Subcutaneous abdominal adipose tissue (tissue), 5 donors: Measurements from ENCODE around the gene MAML2.

ENCODE experiments used
- H3K27ac ChIP-seq: one replicate; pipeline ENCODE4 v1.7.0; 2013; ENCODE audit warnings: low read depth, mild to moderate bottlenecking, inconsistent platforms, low read length, moderate library complexity
- H3K27me3 ChIP-seq, 5 donors: one replicate each; pipeline ENCODE4 v1.7.0; 2013; ENCODE audit warnings: low read length in 5 of 5, inconsistent platforms in 1 of 5; ENCODE audit not compliant: control insufficient read depth in 5 of 5, insufficient read depth in 4 of 5
- H3K36me3 ChIP-seq, 5 donors: one replicate each; pipeline ENCODE4 v1.7.0; 2013; ENCODE audit warnings: low read length in 5 of 5; ENCODE audit not compliant: control insufficient read depth in 5 of 5, insufficient read depth in 5 of 5
- H3K4me1 ChIP-seq, 5 donors: one replicate each; pipeline ENCODE4 v1.7.0; 2013; ENCODE audit warnings: low read length in 5 of 5, mild to moderate bottlenecking in 3 of 5, moderate library complexity in 1 of 5; ENCODE audit not compliant: control insufficient read depth in 5 of 5, insufficient read depth in 5 of 5
- H3K4me3 ChIP-seq, 5 donors: one replicate each; pipeline ENCODE4 v1.7.0; 2013; ENCODE audit warnings: low read length in 5 of 5, low read depth in 1 of 5
- H3K9ac ChIP-seq, 5 donors: one replicate each; pipeline ENCODE4 v1.7.0; 2013; ENCODE audit warnings: low read length in 5 of 5, mild to moderate bottlenecking in 4 of 5, moderate library complexity in 3 of 5
- H3K9me3 ChIP-seq, 5 donors: one replicate each; pipeline ENCODE4 v1.7.0; 2013; ENCODE audit warnings: low read length in 5 of 5; ENCODE audit not compliant: control insufficient read depth in 5 of 5
- donor health status: healthy.
- donor health status: healthy.
- donor health status: healthy.
- donor health status: healthy.
- donor health status: healthy.

The MAML2 gene

DNA sequence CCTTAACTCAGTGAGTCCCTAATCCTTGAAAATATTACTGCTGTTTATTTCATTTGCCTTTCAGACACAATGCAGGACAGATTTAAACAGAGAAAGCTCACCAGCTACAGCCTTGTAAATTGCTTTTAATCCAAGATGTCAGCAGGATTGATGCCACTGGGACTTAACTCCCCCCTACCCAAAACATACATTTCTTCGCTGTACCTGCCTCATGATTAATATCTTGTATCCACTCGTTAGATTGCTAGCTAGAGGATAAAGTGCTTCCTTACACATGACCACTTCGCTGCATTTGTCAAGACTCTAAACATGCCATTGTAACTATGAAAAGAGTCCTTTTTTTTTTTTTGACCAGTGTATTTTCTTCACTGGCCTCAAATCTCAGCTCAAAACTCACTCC is 236.3 kb downstream of the MAML2 start:
- no peaks in the 10 kb centered on the region for H3K27me3 ChIP-seq
- H3K9ac ChIP-seq, result no peak overlapping the region
- H3K4me1 ChIP-seq, result peaks cover 0 to 18% (median 11%) of the 10 kb centered on the region in 5 donors
- no peak overlapping the region for H3K4me3 ChIP-seq
- H3K27ac ChIP-seq, result no peak overlapping the region
- no peaks in the 10 kb centered on the region for H3K9me3 ChIP-seq
- H3K36me3 ChIP-seq, result peaks cover 0 to 2% (median 0%) of the 10 kb centered on the region in 5 donors

DNA sequence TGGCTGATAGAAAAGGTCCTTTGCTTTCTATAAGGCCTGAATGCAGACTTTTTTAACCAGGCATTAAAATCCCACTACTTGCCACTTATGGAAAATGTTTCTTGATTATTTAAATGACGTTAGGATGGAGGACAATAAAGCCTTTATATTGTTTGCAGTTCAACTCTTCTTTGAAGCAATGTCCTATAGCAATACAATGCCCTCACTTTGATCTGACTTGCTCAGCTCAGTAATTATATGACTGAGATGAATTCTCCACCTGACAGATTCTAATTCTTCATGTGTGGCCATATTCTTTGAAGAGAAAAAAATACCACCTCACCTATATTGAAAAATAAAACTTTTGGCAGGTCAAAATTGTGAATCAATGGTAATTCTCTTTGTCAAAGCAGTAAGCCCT is 237.1 kb downstream of the MAML2 start:
- no peak overlapping the region for H3K4me3 ChIP-seq
- H3K27ac ChIP-seq, result no peak overlapping the region
- no peaks in the 10 kb centered on the region for H3K27me3 ChIP-seq
- H3K9ac ChIP-seq, result no peak overlapping the region
- H3K4me1 ChIP-seq, result peaks cover 0 to 18% (median 11%) of the 10 kb centered on the region in 5 donors
- no peaks in the 10 kb centered on the region for H3K9me3 ChIP-seq
- H3K36me3 ChIP-seq, result peaks cover 0 to 2% (median 0%) of the 10 kb centered on the region in 5 donors

DNA sequence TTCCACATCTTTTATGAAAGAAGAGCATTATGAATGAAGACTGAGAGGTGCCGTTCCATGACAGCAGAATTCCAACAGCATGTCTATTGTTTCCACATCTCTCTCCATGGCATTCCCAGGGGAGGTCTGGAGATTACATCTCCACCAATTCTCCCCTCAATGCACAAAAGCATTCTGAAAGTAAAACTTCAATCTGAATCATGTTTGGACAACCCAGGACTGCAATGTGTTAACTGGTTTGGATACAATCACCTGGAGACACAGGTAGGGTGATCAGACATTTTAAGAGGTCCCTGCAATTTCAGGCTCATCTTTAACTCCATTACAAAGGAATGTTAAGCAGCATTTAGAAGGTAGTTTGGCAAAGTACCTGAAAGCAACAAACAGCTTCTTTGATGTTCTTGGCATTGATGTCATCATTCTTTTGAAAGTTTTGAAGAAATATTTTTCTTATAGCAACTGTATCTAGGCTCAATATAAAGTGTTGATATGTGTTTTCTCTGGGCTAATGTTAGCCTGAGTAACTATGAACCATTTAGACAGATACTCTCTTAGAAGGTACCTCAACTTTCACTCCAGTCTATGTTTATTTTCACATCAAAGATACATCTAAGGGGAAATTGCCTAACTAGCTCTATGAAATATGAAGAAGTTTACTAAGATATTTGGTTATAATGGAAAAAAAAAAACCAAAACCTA is 237.6 kb downstream of the MAML2 start:
- Histone ChIP-seq H3K36me3 (peaks cover 0 to 2% (median 0%) of the 10 kb centered on the region in 5 donors), H3K9ac (no peak overlapping the region), H3K27ac (no peak overlapping the region), H3K9me3 (no peaks in the 10 kb centered on the region), H3K27me3 (no peaks in the 10 kb centered on the region), H3K4me3 (no peak overlapping the region), H3K4me1 (peaks cover 0 to 18% (median 11%) of the 10 kb centered on the region in 5 donors)

DNA sequence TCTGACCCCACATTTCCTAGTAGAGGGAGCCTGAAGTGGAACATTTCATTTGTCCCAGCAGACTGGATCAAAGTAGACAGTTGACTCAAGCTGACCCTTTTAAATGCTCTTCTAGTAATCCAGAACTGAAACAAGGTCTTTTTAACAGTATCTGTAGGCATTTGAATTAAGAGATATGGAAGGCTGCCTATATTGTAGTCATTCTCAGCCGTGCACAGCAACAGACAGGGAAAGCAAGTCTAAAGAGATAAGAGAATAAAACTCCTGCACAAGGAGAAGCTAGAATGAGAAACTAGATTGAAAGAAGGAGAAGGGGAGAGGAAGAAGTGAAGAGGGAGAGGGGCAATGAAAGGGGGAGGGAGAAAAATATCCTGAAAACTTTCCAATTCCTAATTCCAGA is 238.5 kb downstream of the MAML2 start:
- H3K36me3 ChIP-seq, result peaks cover 0 to under 1% (median 0%) of the 10 kb centered on the region in 5 donors
- no peak overlapping the region for H3K27ac ChIP-seq
- H3K9me3 ChIP-seq, result no peaks in the 10 kb centered on the region
- no peak overlapping the region for H3K4me3 ChIP-seq
- no peak overlapping the region for H3K9ac ChIP-seq
- H3K4me1 ChIP-seq, result peaks cover 0 to 18% (median 11%) of the 10 kb centered on the region in 5 donors
- no peaks in the 10 kb centered on the region for H3K27me3 ChIP-seq

DNA sequence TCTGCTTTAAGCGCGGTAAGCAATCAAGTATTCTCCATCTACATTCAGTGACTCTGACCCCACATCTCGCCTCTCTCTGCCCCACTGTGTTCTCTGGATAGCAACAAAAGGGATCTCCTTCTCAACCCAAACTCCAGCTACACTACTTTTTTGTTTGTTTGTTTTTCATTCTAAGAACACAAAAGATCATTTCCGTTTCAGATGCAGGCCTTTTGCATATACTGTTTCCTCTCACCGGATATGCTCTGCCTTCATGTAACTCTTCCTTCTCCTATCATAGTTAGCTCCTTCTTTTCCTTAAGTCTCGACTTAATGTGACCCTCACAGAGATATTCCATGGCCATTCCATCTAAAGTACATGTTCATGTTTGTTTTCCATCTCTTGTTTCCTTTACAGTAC is 239.3 kb downstream of the MAML2 start:
- H3K27me3 ChIP-seq, result no peaks in the 10 kb centered on the region
- H3K4me3 ChIP-seq, result no peak overlapping the region
- H3K4me1 ChIP-seq, result peaks cover 0 to 21% (median 16%) of the 10 kb centered on the region in 5 donors
- no peak overlapping the region for H3K27ac ChIP-seq
- no peaks in the 10 kb centered on the region for H3K9me3 ChIP-seq
- H3K9ac ChIP-seq, result no peak overlapping the region
- no peaks in the 10 kb centered on the region for H3K36me3 ChIP-seq

DNA sequence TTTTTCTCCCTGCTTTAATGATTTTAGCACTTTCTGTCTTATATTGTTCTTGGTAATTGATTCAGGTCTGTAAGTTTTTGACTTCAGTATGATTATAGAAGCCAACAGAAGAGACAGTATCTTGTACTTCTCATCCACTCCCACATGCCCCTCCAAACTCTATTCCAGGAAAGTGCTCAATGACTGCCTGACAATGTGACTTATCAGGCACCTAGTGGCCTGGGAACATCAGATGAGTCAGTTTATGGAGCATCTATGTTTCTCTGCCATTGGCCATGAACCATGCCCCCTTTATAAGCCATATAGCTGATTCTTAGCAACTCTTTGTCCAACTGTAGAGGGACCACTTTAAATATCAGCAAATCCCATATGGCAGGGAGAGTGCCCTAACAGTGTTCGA is 239.9 kb downstream of the MAML2 start:
- peaks cover under 1 to 27% (median 23%) of the 10 kb centered on the region in 5 donors for H3K4me1 ChIP-seq
- no peak overlapping the region for H3K27ac ChIP-seq
- H3K27me3 ChIP-seq, result no peaks in the 10 kb centered on the region
- no peak overlapping the region for H3K4me3 ChIP-seq
- no peaks in the 10 kb centered on the region for H3K36me3 ChIP-seq
- no peaks in the 10 kb centered on the region for H3K9me3 ChIP-seq
- H3K9ac ChIP-seq, result no peak overlapping the region

DNA sequence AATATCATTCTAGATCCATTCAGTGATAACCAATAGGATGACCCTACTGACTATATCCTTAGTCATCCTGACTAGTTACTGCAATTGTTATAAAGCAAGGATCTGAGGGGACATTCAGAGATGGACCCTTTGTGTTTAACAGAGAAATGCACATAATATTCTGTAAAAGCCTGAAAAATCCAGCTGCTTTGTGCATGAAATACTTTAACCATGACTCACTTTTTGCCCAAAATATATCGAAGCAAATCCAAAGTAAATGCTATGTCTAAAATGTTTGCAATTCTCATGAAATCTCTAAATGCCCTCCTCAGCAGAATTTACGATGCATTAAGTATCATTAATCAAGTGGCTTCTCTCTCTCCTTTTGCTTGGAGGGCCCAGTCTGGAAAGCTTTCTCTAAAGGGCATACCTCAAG is 240.3 kb downstream of the MAML2 start:
- no peak overlapping the region for H3K9ac ChIP-seq
- H3K4me3 ChIP-seq, result no peak overlapping the region
- peaks cover 4 to 32% (median 27%) of the 10 kb centered on the region in 5 donors for H3K4me1 ChIP-seq
- no peaks in the 10 kb centered on the region for H3K9me3 ChIP-seq
- no peak overlapping the region for H3K27ac ChIP-seq
- no peaks in the 10 kb centered on the region for H3K27me3 ChIP-seq
- no peaks in the 10 kb centered on the region for H3K36me3 ChIP-seq

DNA sequence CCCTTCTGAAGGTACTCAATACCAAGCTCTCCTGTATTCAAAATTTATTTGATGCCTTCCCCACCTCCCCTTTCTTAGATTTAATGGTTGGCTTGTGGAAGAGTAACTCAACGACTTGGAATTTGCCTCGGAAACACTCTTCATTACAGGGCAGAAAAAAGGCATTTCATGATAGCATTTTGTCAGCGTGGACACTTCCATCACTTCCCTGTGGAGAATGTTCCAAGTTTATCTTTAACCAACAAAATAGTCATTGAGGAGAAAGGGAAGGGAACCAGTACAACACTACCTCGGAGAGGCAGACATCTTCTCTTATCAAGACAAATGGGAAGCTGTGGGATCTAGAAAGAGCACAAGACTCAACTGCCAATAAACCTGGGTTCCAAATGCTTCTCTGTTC is 241.8 kb downstream of the MAML2 start:
- Histone ChIP-seq H3K27me3 (no peaks in the 10 kb centered on the region), H3K9me3 (no peaks in the 10 kb centered on the region), H3K9ac (no peak overlapping the region), H3K4me1 (peaks cover 4 to 37% (median 32%) of the 10 kb centered on the region in 5 donors), H3K4me3 (no peak overlapping the region), H3K27ac (no peak overlapping the region), H3K36me3 (no peaks in the 10 kb centered on the region)

DNA sequence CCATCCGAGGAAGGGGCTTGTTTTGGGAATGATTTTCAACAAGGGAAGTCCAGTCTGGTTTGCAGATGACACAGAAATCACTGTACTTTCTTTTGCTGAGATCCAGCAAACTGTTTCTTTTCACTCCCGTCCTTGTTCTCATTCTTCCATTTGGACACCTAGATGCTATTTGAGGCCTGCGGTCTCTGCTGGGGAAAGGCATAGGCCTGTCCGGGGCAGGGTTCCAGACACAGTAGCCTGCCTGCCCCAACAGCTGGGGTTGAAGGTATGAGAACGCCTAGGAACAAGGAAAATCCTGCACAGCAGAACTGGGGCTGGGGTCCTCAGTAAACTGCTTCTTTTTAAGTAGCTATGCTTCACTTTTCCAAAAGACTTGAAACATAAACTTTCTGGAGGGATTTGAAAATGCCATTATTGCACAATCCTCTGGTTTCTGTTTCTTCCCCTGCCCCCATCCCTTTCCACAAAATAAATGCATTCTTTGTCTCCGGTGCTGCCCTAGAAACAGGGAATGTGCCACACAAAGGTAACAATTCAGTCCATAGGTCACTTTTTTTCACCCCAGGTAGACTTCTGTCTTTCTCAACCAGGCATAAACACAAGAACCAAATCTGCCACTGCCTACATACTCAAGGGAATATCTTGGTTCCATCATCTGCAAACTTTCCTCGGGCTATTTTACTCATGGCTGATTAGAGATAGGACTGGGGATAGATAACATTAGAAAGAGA is 244.3 kb downstream of the MAML2 start:
- H3K9me3 ChIP-seq, result no peaks in the 10 kb centered on the region
- H3K4me1 ChIP-seq, result peaks cover 4 to 40% (median 31%) of the 10 kb centered on the region in 5 donors
- H3K9ac ChIP-seq, result peak overlapping the region in 3 of 5 donors; percentile 13 to 31 (median 30)
- H3K27me3 ChIP-seq, result no peaks in the 10 kb centered on the region
- H3K36me3 ChIP-seq, result no peaks in the 10 kb centered on the region
- H3K4me3 ChIP-seq, result no peak overlapping the region
- H3K27ac ChIP-seq, result peak overlapping the region; percentile 47

DNA sequence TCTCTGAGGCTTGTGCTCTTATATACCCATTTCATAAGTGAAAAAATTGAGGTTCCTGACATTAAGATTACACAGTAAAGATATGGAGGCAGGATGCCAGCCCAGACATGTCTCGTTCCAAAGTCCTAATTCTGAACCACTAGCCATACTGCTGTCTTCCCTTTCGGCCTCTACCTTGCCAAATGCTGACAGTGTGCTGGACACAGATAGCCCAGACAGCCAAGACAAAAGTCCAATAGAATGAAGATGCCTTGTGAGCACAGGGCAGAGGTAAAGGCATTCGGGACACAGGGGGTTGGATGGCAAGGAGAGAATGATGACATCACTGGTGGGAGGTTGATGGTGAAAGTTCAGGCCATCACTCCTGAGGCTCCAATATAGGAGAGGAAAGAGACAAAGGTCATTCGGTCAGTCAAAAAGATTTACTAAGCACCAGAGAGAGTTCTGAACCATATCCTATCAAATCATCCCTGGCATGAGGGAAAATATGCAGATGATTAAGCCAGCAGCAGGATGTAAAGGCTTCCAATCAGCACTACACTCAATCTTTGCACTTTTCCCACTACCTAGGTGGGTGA is 245.1 kb downstream of the MAML2 start:
- Histone ChIP-seq H3K4me1 (peaks cover 4 to 46% (median 38%) of the 10 kb centered on the region in 5 donors), H3K27ac (peak overlapping the region; percentile 47), H3K9ac (peak overlapping the region in 2 of 5 donors; percentile 30 to 31), H3K9me3 (no peaks in the 10 kb centered on the region), H3K36me3 (peaks cover 0 to 3% (median 3%) of the 10 kb centered on the region in 5 donors), H3K4me3 (no peak overlapping the region), H3K27me3 (no peaks in the 10 kb centered on the region)
